Measurements from ENCODE around the gene CLDN7. TPM values are rescaled to one million over a fixed set of nuclear protein-coding genes. Genes with fewer than 3 reads are reported as not detected.
A peak's percentile ranks its signal among the peaks of the same experiment; 100 is the strongest.

CLDN7 gene
- total RNA-seq, 1 donor from 2014 or later, result 0.40 TPM

DNA sequence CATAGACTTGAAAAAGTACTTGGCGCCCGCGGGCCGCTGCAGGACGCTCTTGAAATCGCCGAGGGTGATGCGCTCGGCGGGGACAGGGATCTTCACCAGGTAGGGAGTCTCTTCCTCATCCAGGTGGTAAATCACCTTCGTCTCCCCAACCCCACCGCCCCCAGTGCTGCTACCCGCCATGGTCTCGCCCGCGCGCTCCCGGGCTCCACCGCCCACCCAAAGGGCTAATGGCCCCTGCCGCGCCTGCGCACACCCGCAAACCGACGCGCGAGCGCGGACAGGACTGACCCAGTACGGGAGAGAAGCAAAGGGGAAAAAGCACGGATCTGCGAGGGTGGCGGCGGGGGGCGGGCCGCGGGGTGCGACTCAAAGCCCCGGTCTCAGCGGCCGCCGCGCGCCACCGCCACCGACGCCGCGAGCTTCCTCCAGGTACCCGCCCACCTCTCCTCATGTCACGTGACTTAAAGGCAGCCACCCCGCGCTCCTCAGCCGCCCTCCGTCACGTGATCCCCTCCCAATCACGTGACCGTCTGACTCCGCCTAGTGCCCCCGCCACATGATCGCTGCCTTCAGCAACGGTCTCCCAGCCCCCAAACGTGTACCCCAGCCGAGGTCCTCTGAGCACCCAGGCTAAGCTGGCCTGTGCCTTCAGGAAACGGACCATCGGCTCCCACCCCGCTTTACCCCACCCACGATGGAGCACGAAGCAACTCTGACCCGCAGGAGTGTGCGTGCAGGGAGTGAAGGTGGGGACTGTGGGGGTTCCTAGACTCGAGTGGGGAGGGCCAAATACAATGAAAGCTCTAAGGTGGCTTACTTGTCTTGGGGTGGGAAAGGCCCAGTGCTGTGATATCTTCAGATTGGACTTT lies 28.0 kb downstream of the CLDN7 start, which contains the start of gene DVL2:
Gene DVL2, minus strand, starts transcription at position 435 of the 869 bp plus-strand sequence. Its CDS starts 255 bp downstream, at position 180.
- Mint-ChIP-seq H3K9me3 (no peaks in the 10 kb centered on the region), H3K4me1 (peaks cover 47% of the 10 kb centered on the region), H3K4me3 (peak within 1 kb of the TSS; percentile 99), H3K27me3 (peaks cover 2% of the 10 kb centered on the region), H3K36me3 (ENCODE audit: low read depth) (peaks cover 51% of the 10 kb centered on the region), H3K27ac (peak within 1 kb of the TSS; percentile 94)
- intact Hi-C loops (cut with micrococcal nuclease), result loop anchor here (1.0 to 10.0 kb wide), 4 partner anchors 15 to 920 kb away; partner anchors contain the start of genes ACADVL, DLG4 and PER1
- peak; percentile 98 for DNase-seq

DNA sequence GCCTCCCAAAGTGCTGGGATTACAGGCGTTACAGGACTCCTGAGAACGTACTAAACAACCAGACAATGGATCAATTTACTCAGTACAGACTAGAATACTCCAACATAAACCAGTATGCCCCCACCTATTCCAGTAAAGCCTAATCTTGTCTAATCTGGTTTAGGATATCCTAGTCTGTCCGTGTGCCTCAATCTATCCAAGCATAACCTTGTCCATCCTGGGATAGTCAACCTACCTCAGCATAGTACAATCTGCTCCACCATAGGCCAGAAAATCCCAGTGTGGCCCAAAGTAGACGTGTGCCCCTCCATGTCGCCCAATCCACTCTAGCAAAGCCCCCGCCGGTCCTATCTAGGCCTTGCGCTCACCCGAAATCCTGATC lies 28.6 kb downstream of the CLDN7 start:
- Mint-ChIP-seq H3K27ac (peak overlapping the region; percentile 94), H3K9me3 (no peaks in the 10 kb centered on the region), H3K36me3 (ENCODE audit: low read depth) (peaks cover 52% of the 10 kb centered on the region), H3K27me3 (peaks cover 2% of the 10 kb centered on the region), H3K4me3 (peak overlapping the region; percentile 99), H3K4me1 (peaks cover 47% of the 10 kb centered on the region)
- no peak for DNase-seq
- intact Hi-C loops (cut with micrococcal nuclease), result loop anchor here (1.0 to 10.0 kb wide), 4 partner anchors 14 to 921 kb away; partner anchors contain the start of genes ACADVL, DLG4 and PER1

DNA sequence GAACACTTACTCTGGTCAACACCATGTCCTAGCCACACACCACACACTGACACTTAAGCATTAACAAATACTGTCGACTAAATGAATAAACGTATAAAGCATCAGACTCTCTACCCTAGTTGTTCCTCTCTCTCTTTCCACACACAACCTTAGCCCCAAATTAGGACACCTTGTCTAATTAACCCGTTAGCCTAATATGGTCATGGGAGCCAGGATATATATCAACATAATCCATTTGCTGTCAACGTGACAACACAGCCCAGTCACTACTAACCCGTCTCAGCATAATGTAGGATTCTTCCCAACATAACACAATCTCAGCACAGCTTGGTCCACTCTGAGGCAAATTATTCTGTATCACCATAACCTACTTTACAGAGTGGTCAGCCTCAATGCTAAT lies 30.2 kb downstream of the CLDN7 start:
- Mint-ChIP-seq H3K9me3 (no peaks in the 10 kb centered on the region), H3K4me1 (peaks cover 48% of the 10 kb centered on the region), H3K27ac (no peak overlapping the region), H3K36me3 (ENCODE audit: low read depth) (peaks cover 58% of the 10 kb centered on the region), H3K27me3 (peaks cover 2% of the 10 kb centered on the region), H3K4me3 (peak overlapping the region; percentile 27)
- no peak for DNase-seq
- intact Hi-C loops (cut with micrococcal nuclease), result loop anchor here (10.0 kb wide), 2 partner anchors 613 to 923 kb away; partner anchors contain the start of gene PER1

DNA sequence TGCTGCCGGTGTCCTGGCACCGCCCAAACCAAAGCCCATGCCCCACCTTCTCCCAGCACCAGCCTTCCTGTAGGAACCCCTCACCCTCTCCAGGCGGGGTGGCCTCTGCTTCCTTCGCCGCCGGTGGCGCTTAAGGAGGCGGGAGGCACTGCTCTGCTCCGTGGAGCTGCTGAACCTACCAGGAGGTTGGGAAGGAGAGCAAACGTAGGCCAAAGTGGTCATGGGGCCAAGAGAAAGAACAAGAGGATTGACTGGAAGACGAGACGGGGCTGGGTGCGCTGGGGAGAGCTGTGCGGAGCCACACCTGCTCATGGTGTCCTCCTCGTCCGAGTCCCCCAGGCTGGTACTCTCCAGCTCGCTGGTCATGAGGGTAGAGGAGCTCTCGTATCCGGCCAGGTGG lies 32.8 kb downstream of the CLDN7 start:
- H3K27ac Mint-ChIP-seq, result no peak overlapping the region
- intact Hi-C loops (cut with micrococcal nuclease), result no loop called here
- peaks cover 2% of the 10 kb centered on the region for H3K27me3 Mint-ChIP-seq
- H3K4me3 Mint-ChIP-seq, result no peak overlapping the region
- H3K36me3 Mint-ChIP-seq (ENCODE audit: low read depth), result peaks cover 46% of the 10 kb centered on the region
- H3K4me1 Mint-ChIP-seq, result peaks cover 27% of the 10 kb centered on the region
- no peak for DNase-seq
- H3K9me3 Mint-ChIP-seq, result no peaks in the 10 kb centered on the region

DNA sequence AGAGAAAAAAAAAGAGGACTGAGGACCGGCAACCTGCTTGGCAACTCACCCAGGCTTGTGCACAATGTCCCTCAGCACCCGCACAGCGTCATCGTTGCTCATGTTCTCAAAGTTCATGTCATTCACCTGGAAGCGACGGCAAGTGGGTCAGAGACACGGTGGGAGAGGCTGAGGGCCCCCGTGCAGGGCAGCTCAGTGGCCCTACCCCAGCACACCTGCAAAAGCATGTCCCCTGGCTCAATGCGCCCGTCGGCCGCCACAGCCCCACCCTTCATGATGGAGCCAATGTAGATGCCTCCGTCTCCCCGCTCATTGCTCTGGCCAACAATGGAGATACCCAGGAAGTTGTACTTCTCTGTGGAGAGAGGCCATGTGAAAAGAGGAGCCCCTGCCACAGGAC lies 33.4 kb downstream of the CLDN7 start:
- H3K4me1 Mint-ChIP-seq, result peaks cover 25% of the 10 kb centered on the region
- no peak for DNase-seq
- H3K9me3 Mint-ChIP-seq, result no peaks in the 10 kb centered on the region
- no peak overlapping the region for H3K4me3 Mint-ChIP-seq
- no peaks in the 10 kb centered on the region for H3K27me3 Mint-ChIP-seq
- peaks cover 46% of the 10 kb centered on the region for H3K36me3 Mint-ChIP-seq (ENCODE audit: low read depth)
- H3K27ac Mint-ChIP-seq, result no peak overlapping the region
- intact Hi-C loops (cut with micrococcal nuclease), result no loop called here

DNA sequence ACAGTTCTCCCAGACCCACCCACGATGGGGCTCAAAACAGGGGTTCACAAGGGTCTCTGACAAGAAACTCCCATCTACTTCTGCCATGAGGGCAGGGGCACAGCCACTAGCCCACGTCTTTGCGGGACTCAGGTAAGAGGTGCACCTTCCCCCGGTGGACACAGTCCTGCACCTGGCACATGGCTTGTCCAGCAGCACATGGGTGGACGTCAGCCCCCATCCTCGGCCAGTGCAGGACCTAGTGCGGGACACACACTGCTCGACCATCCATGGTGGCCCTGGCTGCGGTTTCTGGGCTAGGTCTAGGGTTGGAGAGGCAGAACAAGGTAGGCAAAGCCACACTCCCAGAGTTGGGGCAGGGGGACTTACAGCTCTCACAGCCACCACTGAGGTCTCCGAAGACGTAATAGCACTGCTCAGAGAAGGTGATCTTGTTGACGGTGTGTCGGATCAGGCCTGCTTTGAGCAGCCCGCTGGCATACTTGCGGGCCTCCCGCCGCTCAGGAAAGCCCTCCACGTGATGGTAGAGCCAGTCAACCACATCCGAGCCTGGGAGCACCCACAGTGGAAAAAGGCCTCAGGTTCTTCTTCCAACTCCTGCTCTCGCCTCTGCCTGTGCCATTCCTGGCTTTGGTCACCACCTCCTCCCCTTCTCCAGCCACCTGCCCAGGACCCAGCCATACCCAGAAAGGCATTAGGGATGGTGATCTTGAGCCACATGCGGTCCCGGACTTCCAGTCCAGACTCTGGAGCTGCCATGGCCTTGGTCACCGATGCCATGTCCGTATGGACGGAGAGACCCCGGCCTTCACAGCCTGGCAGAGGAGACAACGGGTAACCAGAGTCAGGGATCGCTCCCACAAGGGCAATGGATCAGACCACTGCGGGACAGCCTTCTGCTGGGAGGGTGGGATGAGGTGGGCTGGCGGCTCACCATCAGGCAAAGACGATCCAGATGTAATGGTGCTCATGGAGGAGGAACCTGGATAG lies 35.3 kb downstream of the CLDN7 start:
- H3K4me3 Mint-ChIP-seq, result no peak overlapping the region
- H3K36me3 Mint-ChIP-seq (ENCODE audit: low read depth), result peaks cover 47% of the 10 kb centered on the region
- peaks cover 11% of the 10 kb centered on the region for H3K4me1 Mint-ChIP-seq
- H3K9me3 Mint-ChIP-seq, result no peaks in the 10 kb centered on the region
- H3K27me3 Mint-ChIP-seq, result no peaks in the 10 kb centered on the region
- no peak for DNase-seq
- intact Hi-C loops (cut with micrococcal nuclease), result no loop called here
- H3K27ac Mint-ChIP-seq, result peak overlapping the region; percentile 48

DNA sequence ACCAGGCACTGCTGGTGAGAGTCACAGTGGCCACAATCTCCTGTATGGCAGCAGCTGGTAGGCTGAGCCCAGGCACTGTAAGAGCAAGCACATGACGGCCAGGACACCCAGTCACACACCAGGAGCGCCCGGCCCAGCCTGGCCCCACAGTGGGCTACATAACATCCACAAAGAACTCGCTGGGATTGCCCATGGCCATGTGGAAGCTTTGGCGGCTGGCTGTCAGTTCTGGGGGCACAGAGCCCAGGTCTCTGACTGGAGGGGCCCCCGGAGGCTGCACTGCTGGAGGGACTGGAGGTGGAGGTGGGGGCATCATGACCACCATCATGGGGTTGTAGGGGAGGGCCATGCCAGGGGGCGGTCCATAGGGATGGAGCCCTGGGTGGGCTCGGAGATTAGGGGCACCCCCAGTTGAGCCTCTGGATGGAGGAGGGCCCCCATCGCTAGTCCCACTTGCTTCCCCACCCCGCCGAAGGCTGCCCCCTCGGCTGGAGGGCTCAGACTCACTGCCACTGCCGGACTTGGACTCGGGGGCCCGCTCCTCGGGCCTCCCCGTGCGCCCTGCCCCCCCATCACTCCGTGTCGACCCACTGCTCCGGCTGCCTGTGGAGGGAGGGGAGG lies 36.5 kb downstream of the CLDN7 start:
- Mint-ChIP-seq H3K27ac (no peak overlapping the region), H3K36me3 (ENCODE audit: low read depth) (peaks cover 50% of the 10 kb centered on the region), H3K4me3 (no peak overlapping the region), H3K4me1 (peaks cover 17% of the 10 kb centered on the region), H3K9me3 (no peaks in the 10 kb centered on the region), H3K27me3 (no peaks in the 10 kb centered on the region)
- DNase-seq, result no peak
- intact Hi-C loops (cut with micrococcal nuclease), result no loop called here

DNA sequence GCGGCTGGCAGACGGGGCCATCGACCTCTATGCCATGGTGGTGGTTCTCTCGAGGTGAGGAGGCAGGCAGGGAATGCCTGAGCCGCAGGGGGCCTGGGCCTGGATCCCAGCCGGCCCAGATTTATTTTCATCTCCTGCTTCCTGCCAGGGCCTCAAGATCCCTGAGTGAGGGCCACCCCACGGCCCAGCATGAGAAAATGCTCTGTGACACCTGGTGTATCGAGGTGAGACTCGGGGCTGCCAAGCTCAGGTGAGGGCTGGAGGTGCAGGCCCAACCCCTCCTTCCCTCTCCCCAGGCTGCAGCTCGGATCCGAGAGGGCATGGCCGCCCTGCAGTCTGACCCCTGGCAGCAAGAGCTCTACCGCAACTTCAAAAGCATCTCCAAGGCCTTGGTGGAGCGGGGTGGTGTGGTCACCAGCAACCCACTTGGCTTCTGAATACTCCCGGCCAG lies 37.6 kb downstream of the CLDN7 start:
- Mint-ChIP-seq H3K9me3 (no peaks in the 10 kb centered on the region), H3K4me3 (no peak overlapping the region), H3K27me3 (no peaks in the 10 kb centered on the region), H3K27ac (no peak overlapping the region), H3K4me1 (peaks cover 23% of the 10 kb centered on the region), H3K36me3 (ENCODE audit: low read depth) (peaks cover 49% of the 10 kb centered on the region)
- no peak for DNase-seq
- intact Hi-C loops (cut with micrococcal nuclease), result no loop called here

DNA sequence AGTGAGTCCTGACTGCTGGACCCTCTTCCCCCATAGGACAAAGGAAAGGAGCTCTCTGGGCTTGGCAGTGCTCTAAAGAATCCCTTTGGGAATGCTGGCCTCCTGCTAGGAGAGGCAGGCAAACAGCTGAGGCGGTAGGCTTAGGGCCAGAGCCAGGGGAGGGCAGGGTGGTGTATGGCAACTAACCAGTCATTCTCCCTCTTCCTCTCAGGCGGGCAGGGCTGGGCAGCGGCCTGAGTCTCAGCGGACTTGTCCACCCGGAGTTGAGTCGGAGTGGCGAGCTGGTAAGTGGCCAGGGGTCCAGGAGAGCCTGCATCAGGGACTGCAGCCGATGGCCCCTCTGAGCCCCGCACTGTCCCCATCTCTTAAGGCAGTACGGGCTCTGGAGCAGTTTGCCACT lies 38.2 kb downstream of the CLDN7 start:
- peaks cover 44% of the 10 kb centered on the region for H3K36me3 Mint-ChIP-seq (ENCODE audit: low read depth)
- no peak overlapping the region for H3K4me3 Mint-ChIP-seq
- intact Hi-C loops (cut with micrococcal nuclease), result no loop called here
- no peak overlapping the region for H3K27ac Mint-ChIP-seq
- no peaks in the 10 kb centered on the region for H3K9me3 Mint-ChIP-seq
- H3K27me3 Mint-ChIP-seq, result no peaks in the 10 kb centered on the region
- H3K4me1 Mint-ChIP-seq, result peaks cover 28% of the 10 kb centered on the region
- no peak for DNase-seq

DNA sequence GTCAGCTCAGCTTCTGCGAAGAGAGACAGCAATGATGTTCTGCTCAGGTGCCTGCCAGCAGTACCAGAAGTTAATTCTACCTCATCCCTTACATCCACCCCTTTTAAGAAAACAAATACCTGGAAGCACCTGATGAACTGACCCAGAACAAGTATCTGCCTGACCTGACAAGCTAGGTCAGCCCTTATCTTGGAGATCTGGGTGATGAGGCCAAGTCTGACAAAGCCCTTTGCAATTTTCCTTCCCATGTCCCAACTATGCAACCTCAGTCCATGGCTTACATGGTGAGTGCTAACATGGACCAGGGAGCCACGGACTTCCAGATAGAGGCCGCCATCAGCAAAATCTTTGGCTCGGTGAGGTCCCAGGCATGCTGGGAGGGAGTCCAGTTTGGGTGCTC lies 38.9 kb downstream of the CLDN7 start:
- Mint-ChIP-seq H3K27ac (no peak overlapping the region), H3K4me3 (no peak overlapping the region), H3K9me3 (no peaks in the 10 kb centered on the region), H3K4me1 (peaks cover 32% of the 10 kb centered on the region), H3K27me3 (no peaks in the 10 kb centered on the region), H3K36me3 (ENCODE audit: low read depth) (peaks cover 40% of the 10 kb centered on the region)
- intact Hi-C loops (cut with micrococcal nuclease), result no loop called here
- no peak for DNase-seq

DNA sequence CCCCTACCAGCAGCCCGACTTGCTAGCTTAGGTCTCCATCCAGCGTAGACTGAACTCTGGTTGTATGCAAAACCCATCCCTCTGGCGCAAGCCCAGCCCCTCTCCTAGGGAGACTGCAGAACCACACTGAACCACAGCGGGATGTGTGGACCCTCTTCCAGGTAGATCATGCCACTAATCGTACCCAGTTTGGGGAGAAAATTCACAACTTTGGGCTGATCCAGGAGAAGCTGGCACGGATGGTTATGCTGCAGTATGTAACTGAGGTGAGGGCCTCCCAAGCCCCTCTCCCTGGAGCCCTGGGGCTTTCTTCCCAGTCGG lies 39.3 kb downstream of the CLDN7 start:
- Mint-ChIP-seq H3K9me3 (no peaks in the 10 kb centered on the region), H3K36me3 (ENCODE audit: low read depth) (peaks cover 36% of the 10 kb centered on the region), H3K27me3 (no peaks in the 10 kb centered on the region), H3K4me1 (peaks cover 31% of the 10 kb centered on the region), H3K27ac (no peak overlapping the region), H3K4me3 (no peak overlapping the region)
- intact Hi-C loops (cut with micrococcal nuclease), result no loop called here
- DNase-seq, result no peak

DNA sequence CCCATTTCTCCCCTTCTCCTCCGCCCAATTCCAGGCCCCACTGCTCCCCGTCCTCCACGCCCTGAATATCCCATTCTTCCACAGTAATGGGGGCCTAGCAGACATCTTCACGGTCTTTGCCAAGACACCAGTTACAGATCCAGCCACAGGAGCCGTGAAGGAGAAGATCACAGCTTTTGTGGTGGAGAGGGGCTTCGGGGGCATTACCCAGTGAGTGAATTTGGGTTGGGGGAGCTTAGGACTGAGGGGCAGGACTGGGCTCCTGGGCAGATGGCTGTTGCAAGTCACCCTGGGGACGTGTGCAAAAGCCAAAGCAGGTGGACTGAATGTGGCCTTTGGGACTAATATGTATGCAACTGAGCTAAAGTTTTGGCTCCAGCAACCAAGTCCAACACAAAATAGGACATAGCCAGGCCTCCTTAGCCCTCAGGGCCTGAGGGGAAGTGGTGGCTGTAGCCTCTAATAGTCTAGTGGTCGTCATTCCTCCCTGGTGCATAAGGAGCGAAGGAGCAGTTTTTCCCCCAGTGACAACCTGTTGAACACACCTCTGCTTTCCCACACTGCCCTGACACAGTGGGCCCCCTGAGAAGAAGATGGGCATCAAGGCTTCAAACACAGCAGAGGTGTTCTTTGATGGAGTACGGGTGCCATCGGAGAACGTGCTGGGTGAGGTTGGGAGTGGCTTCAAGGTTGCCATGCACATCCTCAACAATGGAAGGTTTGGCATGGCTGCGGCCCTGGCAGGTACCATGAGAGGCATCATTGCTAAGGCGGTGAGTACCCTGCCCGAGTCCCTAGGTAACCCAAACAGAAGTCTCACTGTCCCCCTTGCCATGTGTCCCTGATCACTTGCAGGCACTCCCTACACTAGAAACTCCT lies 39.9 kb downstream of the CLDN7 start:
- intact Hi-C loops (cut with micrococcal nuclease), result no loop called here
- DNase-seq, result no peak
- H3K4me1 Mint-ChIP-seq, result peaks cover 33% of the 10 kb centered on the region
- H3K27ac Mint-ChIP-seq, result no peak overlapping the region
- H3K9me3 Mint-ChIP-seq, result no peaks in the 10 kb centered on the region
- no peaks in the 10 kb centered on the region for H3K27me3 Mint-ChIP-seq
- H3K4me3 Mint-ChIP-seq, result no peak overlapping the region
- peaks cover 34% of the 10 kb centered on the region for H3K36me3 Mint-ChIP-seq (ENCODE audit: low read depth)
